IMR-90 (cell line): Measurements from ENCODE around the gene GOLGA6L9. TPM values are rescaled to one million over a fixed set of nuclear protein-coding genes. Genes with fewer than 3 reads are reported as not detected.

Experiments
- ATAC-seq: fragments of 200-7000 bp; cut with Tn5 transposase; 2 replicates; pipeline ENCODE4 v1.9.1; 2020; ENCODE audit warnings: low read depth, mild to moderate bottlenecking, moderate library complexity
- BruUV-seq: library from RNA; stranded (reverse); fragments of 400-500 nt; replicated peaks from 2 replicates; lab custom pipeline; 2021; lab: Mats Ljungman, UMichigan
- CTCF ChIA-PET: fragments of 300-600 bp; formaldehyde crosslinking; extraction: SDS; loops from one replicate; lab custom pipeline; 2021; ENCODE audit warnings: antibody characterized with exemption; lab: Yijun Ruan, JAX
- POLR2A ChIA-PET: fragments of 300-600 bp; sonication (Branson Sonifier 250); formaldehyde crosslinking; loops from one replicate; lab custom pipeline; 2022; ENCODE audit warnings: antibody characterized with exemption; ENCODE audit not compliant: unreplicated experiment; lab: Charles Lee
- DNase-seq: peaks from one replicate; pipeline ENCODE4 v3.0.0; 2013
- H2AFZ ChIP-seq: replicated peaks from 2 replicates; pipeline ENCODE3; 2013; ENCODE audit warnings: low read length, mild to moderate bottlenecking; ENCODE audit not compliant: poor library complexity
- H2AK5ac ChIP-seq: 2 replicates; pipeline ENCODE4 v1.6.1; 2013; ENCODE audit warnings: low read depth, low read length, inconsistent platforms
- H2AK9ac ChIP-seq: replicated peaks from 2 replicates; pipeline ENCODE3; 2013; ENCODE audit warnings: mild to moderate bottlenecking, low read depth, low read length, moderate library complexity; ENCODE audit not compliant: poor library complexity
- H2BK120ac ChIP-seq: 2 replicates; pipeline ENCODE4 v1.6.1; 2013; ENCODE audit warnings: low read depth, low read length, inconsistent platforms
- H2BK15ac ChIP-seq: 3 replicates; pipeline ENCODE4 v1.6.1; 2013; ENCODE audit warnings: low read depth, low read length, inconsistent platforms
- H2BK20ac ChIP-seq: 2 replicates; pipeline ENCODE4 v1.6.1; 2013; ENCODE audit warnings: low read depth, mild to moderate bottlenecking, inconsistent platforms, low read length, moderate library complexity
- H2BK5ac ChIP-seq: 2 replicates; pipeline ENCODE4 v1.6.1; 2013; ENCODE audit warnings: mild to moderate bottlenecking, low read depth, low read length, inconsistent platforms; ENCODE audit not compliant: poor library complexity, severe bottlenecking
- H3K14ac ChIP-seq: replicated peaks from 2 replicates; pipeline ENCODE4 v1.6.1; 2013; ENCODE audit warnings: low read depth, low read length, inconsistent platforms
- H3K18ac ChIP-seq: 2 replicates; pipeline ENCODE4 v1.6.1; 2013; ENCODE audit warnings: low read depth, low read length, control low read depth
- H3K23ac ChIP-seq: 2 replicates; pipeline ENCODE4 v1.6.1; 2013; ENCODE audit warnings: low read depth, low read length, inconsistent platforms
- H3K27ac ChIP-seq: 2 replicates; pipeline ENCODE4 v1.5.1; 2013; ENCODE audit warnings: mild to moderate bottlenecking, control low read depth, low read length; ENCODE audit not compliant: insufficient read depth
- H3K27me3 ChIP-seq: 2 replicates; pipeline ENCODE4 v1.6.1; 2013; ENCODE audit warnings: low read length; ENCODE audit not compliant: control insufficient read depth, insufficient read depth
- H3K36me3 ChIP-seq: 2 replicates; pipeline ENCODE4 v1.6.1; 2013; ENCODE audit warnings: low read length, mixed read lengths; ENCODE audit not compliant: control insufficient read depth, insufficient read depth
- H3K4ac ChIP-seq: 2 replicates; pipeline ENCODE4 v1.6.1; 2013; ENCODE audit warnings: low read depth, low read length, inconsistent platforms
- H3K4me1 ChIP-seq: 2 replicates; pipeline ENCODE4 v1.6.1; 2013; ENCODE audit warnings: low read length, mixed read lengths; ENCODE audit not compliant: control insufficient read depth, insufficient read depth
- H3K4me2 ChIP-seq: 2 replicates; pipeline ENCODE4 v1.6.1; 2013; ENCODE audit warnings: low read depth, mild to moderate bottlenecking, control low read depth, low read length, moderate library complexity
- H3K4me3 ChIP-seq: 2 replicates; pipeline ENCODE4 v1.5.1; 2013; ENCODE audit warnings: low read depth, mild to moderate bottlenecking, control low read depth, low read length, moderate library complexity; ENCODE audit not compliant: insufficient read depth
- H3K56ac ChIP-seq: 2 replicates; pipeline ENCODE4 v1.6.1; 2013; ENCODE audit warnings: low read length, inconsistent platforms; ENCODE audit not compliant: insufficient read depth; ENCODE audit errors: extremely low read depth
- H3K79me1 ChIP-seq, 2 experiments: 2 replicates each; pipeline ENCODE4 v1.6.1; 2013; ENCODE audit warnings: low read length in 2 of 2, inconsistent platforms in 1 of 2, low read depth in 1 of 2
- H3K9ac ChIP-seq: 2 replicates; pipeline ENCODE4 v1.6.1; 2013; ENCODE audit warnings: low read depth, low read length, control low read depth
- H3K9me1 ChIP-seq: 2 replicates; pipeline ENCODE4 v1.6.1; 2013; ENCODE audit warnings: low read length, inconsistent platforms; ENCODE audit not compliant: insufficient read depth
- H3K9me3 ChIP-seq: 2 replicates; pipeline ENCODE4 v1.6.1; 2013; ENCODE audit warnings: low read length; ENCODE audit not compliant: control insufficient read depth, insufficient read depth
- H4K20me1 ChIP-seq: 2 replicates; pipeline ENCODE4 v1.6.1; 2013; ENCODE audit warnings: low read length, inconsistent platforms; ENCODE audit not compliant: insufficient read depth
- H4K5ac ChIP-seq: 2 replicates; pipeline ENCODE4 v1.6.1; 2013; ENCODE audit warnings: mild to moderate bottlenecking, low read depth, low read length, control low read depth
- H4K8ac ChIP-seq, 2 experiments: 2 replicates each; pipeline ENCODE4 v1.6.1; 2013; ENCODE audit warnings: low read depth in 2 of 2, low read length in 2 of 2, control low read depth in 1 of 2, inconsistent platforms in 1 of 2
- H4K91ac ChIP-seq: 2 replicates; pipeline ENCODE4 v1.6.1; 2013; ENCODE audit warnings: low read depth, low read length, inconsistent platforms; ENCODE audit not compliant: insufficient read depth
- BHLHE40 ChIP-seq: fragments of 150-350 bp; IDR thresholded peaks from 2 replicates; pipeline ENCODE4 v1.6.1; 2016; ENCODE audit warnings: mild to moderate bottlenecking, low read depth, low read length
- CEBPB ChIP-seq: IDR thresholded peaks from 2 replicates; pipeline ENCODE4 v1.6.1; 2012; ENCODE audit warnings: low read depth, low read length, improper control_type of control experiment
- CHD1 ChIP-seq: IDR thresholded peaks from 2 replicates; pipeline ENCODE4 v1.6.1; 2012; ENCODE audit warnings: low read depth, low read length, improper control_type of control experiment
- FOS ChIP-seq: fragments of 150-350 bp; IDR thresholded peaks from 2 replicates; pipeline ENCODE4 v1.6.1; 2016; ENCODE audit warnings: low read depth, low read length
- MAFK ChIP-seq: IDR thresholded peaks from 2 replicates; pipeline ENCODE4 v1.6.1; 2012; ENCODE audit warnings: low read depth, low read length, improper control_type of control experiment
- MAZ ChIP-seq: IDR thresholded peaks from 2 replicates; pipeline ENCODE4 v1.6.1; 2012; ENCODE audit warnings: low read depth, mild to moderate bottlenecking, low read length, improper control_type of control experiment, moderate library complexity, borderline replicate concordance
- MXI1 ChIP-seq: IDR thresholded peaks from 2 replicates; pipeline ENCODE4 v1.6.1; 2012; ENCODE audit warnings: low read depth, mild to moderate bottlenecking, low read length, moderate library complexity, borderline replicate concordance
- NFE2L2 ChIP-seq: fragments of 150-350 bp; IDR thresholded peaks from 2 replicates; pipeline ENCODE4 v1.6.1; 2016; ENCODE audit warnings: low read depth, mild to moderate bottlenecking, low read length
- POLR2A ChIP-seq: IDR thresholded peaks from 2 replicates; pipeline ENCODE4 v1.6.1; 2012; ENCODE audit warnings: mild to moderate bottlenecking, low read depth, low read length
- RAD21 ChIP-seq: IDR thresholded peaks from 2 replicates; pipeline ENCODE4 v1.6.1; 2012; ENCODE audit warnings: low read length, improper control_type of control experiment
- RCOR1 ChIP-seq: IDR thresholded peaks from 2 replicates; pipeline ENCODE4 v1.6.1; 2012; ENCODE audit warnings: mild to moderate bottlenecking, low read length, improper control_type of control experiment; ENCODE audit not compliant: insufficient replicate concordance
- RFX5 ChIP-seq: IDR thresholded peaks from 2 replicates; pipeline ENCODE4 v1.8.0; 2012; ENCODE audit warnings: low read depth, mild to moderate bottlenecking, low read length, moderate library complexity
- SMC3 ChIP-seq: fragments of 150-350 bp; IDR thresholded peaks from 2 replicates; pipeline ENCODE4 v1.6.1; 2016; ENCODE audit warnings: low read depth, mild to moderate bottlenecking, antibody characterized with exemption, low read length, moderate library complexity
- WGBS, 2 experiments: methylation state at CpG; one replicate each; pipeline versions ENCODE4 v1.1.5 to v1.1.7; 2013; ENCODE audit warnings: missing lambda C conversion rate in 2 of 2; ENCODE audit not compliant: insufficient read length in 1 of 2; ENCODE audit errors: extremely low coverage in 2 of 2; 5-methylcytosine and 5-hydroxymethylcytosine counted together
- dilution Hi-C: fragments of 300-500 bp; cut with HindIII; formaldehyde crosslinking; loops from one replicate; pipeline ENCODE4 v1.14.3; 2018; ENCODE audit warnings: low sequenced_read_pairs; ENCODE audit not compliant: unreplicated experiment
- in situ Hi-C: fragments of 300-500 bp; cut with MboI; formaldehyde crosslinking; loops from 3 replicates; pipeline ENCODE4 v1.14.3; 2019; ENCODE audit warnings: low sequenced_read_pairs, inconsistent platforms, mixed read lengths
- intact Hi-C: fragments of 100-400 bp; cut with micrococcal nuclease; formaldehyde crosslinking; loops from 2 replicates; pipeline ENCODE4 v1.10.0; 2022
- polyA plus RNA-seq, 3 experiments: library from polyadenylated mRNA; depleted of rRNA; stranded (reverse); fragments of >200 nt; gene quantifications; 2 replicates each; pipeline ENCODE4 v1.2.3, GENCODE V29; 2012; ENCODE audit warnings: low replicate concordance in 1 of 3
- total RNA-seq: library from RNA; depleted of rRNA; stranded (reverse); fragments of >200 nt; gene quantifications from 2 replicates; pipeline ENCODE4 v1.2.3, GENCODE V29; 2012
- TF ChIP-seq, protein P1 (sequence below): fragments of 150-350 bp; IDR thresholded peaks from 2 replicates; pipeline ENCODE4 v1.6.1; 2017; ENCODE audit warnings: mild to moderate bottlenecking, antibody characterized with exemption, low read length, low read depth
- TF ChIP-seq, protein P2 (sequence below): conservative IDR thresholded peaks from 2 replicates; pipeline ENCODE4 v1.5.1; 2012; ENCODE audit warnings: mild to moderate bottlenecking, low read depth, low read length, improper control_type of control experiment
- TF ChIP-seq, protein P3 (sequence below): fragments of 150-350 bp; IDR thresholded peaks from 2 replicates; pipeline ENCODE4 v1.6.1; 2016; ENCODE audit warnings: low read depth, mild to moderate bottlenecking, low read length, moderate library complexity, borderline replicate concordance

The GOLGA6L9 gene
- total and polyA plus RNA-seq, 2 of the 4 experiments (the other 2 are of a cell fraction), result 0.90 to 2.6 TPM

DNA sequence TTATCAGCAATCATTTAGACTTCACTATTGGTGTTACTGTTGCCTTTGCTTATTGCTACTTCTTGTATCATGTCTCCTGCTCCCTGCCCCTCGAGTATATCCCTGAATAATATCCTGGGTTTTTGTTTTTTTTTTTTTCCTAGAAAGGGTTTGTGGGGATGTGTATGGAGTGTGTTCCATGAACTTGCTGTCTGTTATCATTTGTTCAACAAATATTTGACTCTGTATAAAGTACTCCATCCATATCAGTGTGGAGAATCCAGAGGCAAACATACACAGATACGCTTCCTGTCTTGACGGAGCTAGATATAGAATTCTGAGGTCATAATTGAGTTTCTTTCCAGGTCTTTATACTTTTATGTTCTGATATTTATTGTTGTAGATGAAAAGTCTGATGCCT, 31.8 kb upstream of the GOLGA6L9 start:
- Histone ChIP-seq H3K79me1 (peaks cover 7 to 21% of the 10 kb centered on the region in 2 experiments), H3K4ac (no peak overlapping the region), H3K9me1 (no peaks in the 10 kb centered on the region), H4K5ac (no peak overlapping the region), H4K8ac (no peak overlapping the region), H3K4me1 (peaks cover 3% of the 10 kb centered on the region; the same call in 1 of the 2 replicates), H3K18ac (no peak overlapping the region), H2BK15ac (no peak overlapping the region), H2BK20ac (no peak overlapping the region), H3K36me3 (no peaks in the 10 kb centered on the region), H2BK5ac (no peak overlapping the region), H3K56ac (no peak overlapping the region), H2BK120ac (no peak overlapping the region), H4K91ac (no peak overlapping the region), H3K14ac (no peak overlapping the region), H2AFZ (no peak overlapping the region), H4K20me1 (no peaks in the 10 kb centered on the region), H3K4me2 (no peak overlapping the region), H3K9me3 (no peaks in the 10 kb centered on the region), H2AK5ac (no peak overlapping the region), H3K23ac (no peak overlapping the region), H3K27me3 (no peaks in the 10 kb centered on the region), H2AK9ac (no peak overlapping the region), H3K9ac (no peak overlapping the region), H3K4me3 (no peak overlapping the region), H3K27ac (no peak overlapping the region)
- no peak for DNase-seq
- ATAC-seq, result no peak
- TF ChIP-seq CHD1 (no peak), NFE2L2 (no peak), RCOR1 (no peak), MAFK (no peak), SMC3 (no peak), MAZ (no peak), RFX5 (no peak), CEBPB (no peak), RAD21 (no peak), FOS (no peak), BHLHE40 (no peak), POLR2A (no peak), MXI1 (no peak)
- TF ChIP-seq, protein P1, sequence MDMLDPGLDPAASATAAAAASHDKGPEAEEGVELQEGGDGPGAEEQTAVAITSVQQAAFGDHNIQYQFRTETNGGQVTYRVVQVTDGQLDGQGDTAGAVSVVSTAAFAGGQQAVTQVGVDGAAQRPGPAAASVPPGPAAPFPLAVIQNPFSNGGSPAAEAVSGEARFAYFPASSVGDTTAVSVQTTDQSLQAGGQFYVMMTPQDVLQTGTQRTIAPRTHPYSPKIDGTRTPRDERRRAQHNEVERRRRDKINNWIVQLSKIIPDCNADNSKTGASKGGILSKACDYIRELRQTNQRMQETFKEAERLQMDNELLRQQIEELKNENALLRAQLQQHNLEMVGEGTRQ, result no peak
- TF ChIP-seq, protein P2, sequence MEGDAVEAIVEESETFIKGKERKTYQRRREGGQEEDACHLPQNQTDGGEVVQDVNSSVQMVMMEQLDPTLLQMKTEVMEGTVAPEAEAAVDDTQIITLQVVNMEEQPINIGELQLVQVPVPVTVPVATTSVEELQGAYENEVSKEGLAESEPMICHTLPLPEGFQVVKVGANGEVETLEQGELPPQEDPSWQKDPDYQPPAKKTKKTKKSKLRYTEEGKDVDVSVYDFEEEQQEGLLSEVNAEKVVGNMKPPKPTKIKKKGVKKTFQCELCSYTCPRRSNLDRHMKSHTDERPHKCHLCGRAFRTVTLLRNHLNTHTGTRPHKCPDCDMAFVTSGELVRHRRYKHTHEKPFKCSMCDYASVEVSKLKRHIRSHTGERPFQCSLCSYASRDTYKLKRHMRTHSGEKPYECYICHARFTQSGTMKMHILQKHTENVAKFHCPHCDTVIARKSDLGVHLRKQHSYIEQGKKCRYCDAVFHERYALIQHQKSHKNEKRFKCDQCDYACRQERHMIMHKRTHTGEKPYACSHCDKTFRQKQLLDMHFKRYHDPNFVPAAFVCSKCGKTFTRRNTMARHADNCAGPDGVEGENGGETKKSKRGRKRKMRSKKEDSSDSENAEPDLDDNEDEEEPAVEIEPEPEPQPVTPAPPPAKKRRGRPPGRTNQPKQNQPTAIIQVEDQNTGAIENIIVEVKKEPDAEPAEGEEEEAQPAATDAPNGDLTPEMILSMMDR, result no peak
- TF ChIP-seq, protein P3, sequence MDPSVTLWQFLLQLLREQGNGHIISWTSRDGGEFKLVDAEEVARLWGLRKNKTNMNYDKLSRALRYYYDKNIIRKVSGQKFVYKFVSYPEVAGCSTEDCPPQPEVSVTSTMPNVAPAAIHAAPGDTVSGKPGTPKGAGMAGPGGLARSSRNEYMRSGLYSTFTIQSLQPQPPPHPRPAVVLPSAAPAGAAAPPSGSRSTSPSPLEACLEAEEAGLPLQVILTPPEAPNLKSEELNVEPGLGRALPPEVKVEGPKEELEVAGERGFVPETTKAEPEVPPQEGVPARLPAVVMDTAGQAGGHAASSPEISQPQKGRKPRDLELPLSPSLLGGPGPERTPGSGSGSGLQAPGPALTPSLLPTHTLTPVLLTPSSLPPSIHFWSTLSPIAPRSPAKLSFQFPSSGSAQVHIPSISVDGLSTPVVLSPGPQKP, result no peak
- ChIA-PET POLR2A (no interaction called here), CTCF (no interaction called here)
- no TSS peak for BruUV-seq
- WGBS, 2 experiments, result no CpG with 5 or more reads among the region's 3 CpGs
- in situ Hi-C loops, result no loop called here
- intact Hi-C loops, result no loop called here
- dilution Hi-C loops, result no loop called here
